Astrocyte (in vitro differentiated cells and primary cell): Measurements from ENCODE around the gene ATOSA.

ENCODE experiments used
- CTCF ChIP-seq: IDR thresholded peaks from 2 replicates; pipeline ENCODE4 v1.5.1; 2011; ENCODE audit warnings: low read depth, mild to moderate bottlenecking, inconsistent platforms, low read length, moderate library complexity; ENCODE audit not compliant: insufficient read depth
- EZH2 ChIP-seq: IDR thresholded peaks from 2 replicates; pipeline ENCODE4 v1.6.1; 2012; ENCODE audit warnings: mild to moderate bottlenecking, low read length, inconsistent platforms; ENCODE audit not compliant: insufficient read depth

DNA sequence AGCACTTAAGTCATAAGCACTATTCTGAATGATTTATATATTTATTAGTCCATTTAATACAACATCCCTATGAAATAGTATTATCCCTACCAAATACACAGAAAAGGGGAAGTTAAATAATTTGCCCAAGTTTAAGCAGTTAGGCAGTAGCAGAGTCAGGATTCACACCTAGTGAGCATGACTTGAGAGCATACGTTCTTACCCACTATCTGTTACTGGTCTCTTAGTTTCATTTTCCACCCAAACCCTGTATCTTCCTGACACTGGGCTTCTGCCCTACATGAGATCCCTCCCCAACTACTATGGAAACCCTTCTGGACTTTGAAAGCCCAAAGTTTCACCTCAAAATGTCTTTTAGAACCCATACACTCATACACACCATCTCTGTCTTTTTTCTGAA lies 4.4 kb upstream of the ATOSA start:
- TF ChIP-seq EZH2 (no peak), CTCF (no peak)
